HepG2 (cell line): ENCODE results near the gene COMP. TPM values are rescaled to one million over a fixed set of nuclear protein-coding genes. Genes with fewer than 3 reads are reported as not detected.

ENCODE experiments used
- ATAD3A ChIP-seq: sonication (generic); formaldehyde crosslinking; IDR thresholded peaks from 2 replicates; pipeline ENCODE4 v1.4.0; 2020; ENCODE audit warnings: missing genetic modification reagents
- DBP ChIP-seq: sonication (generic); formaldehyde crosslinking; IDR thresholded peaks from 2 replicates; pipeline ENCODE4 v1.4.0; 2020; ENCODE audit warnings: missing genetic modification reagents; ENCODE audit errors: not compliant biosample characterization
- DMTF1 ChIP-seq: sonication (generic); formaldehyde crosslinking; IDR thresholded peaks from 2 replicates; pipeline ENCODE4 v1.4.0; 2020; ENCODE audit warnings: mild to moderate bottlenecking, missing genetic modification reagents
- EEA1 ChIP-seq: sonication (generic); formaldehyde crosslinking; IDR thresholded peaks from 2 replicates; pipeline ENCODE4 v1.5.1; 2020; ENCODE audit warnings: mild to moderate bottlenecking, missing genetic modification reagents, borderline replicate concordance
- HDAC6 ChIP-seq: fragments of 200-600 bp; sonication (generic); IDR thresholded peaks from 2 replicates; pipeline ENCODE4 v1.7.0; 2017; ENCODE audit warnings: mild to moderate bottlenecking, antibody characterized with exemption, low read length, low read depth
- KLF11 ChIP-seq: IDR thresholded peaks from 2 replicates; pipeline ENCODE4 v1.6.1; 2016; ENCODE audit warnings: missing compliant biosample characterization
- KLF16 ChIP-seq, 2 experiments: sonication (generic) in 1 of 2; formaldehyde crosslinking in 1 of 2; IDR thresholded peaks; 2 replicates each; pipeline versions ENCODE4 v1.6.1 to v1.8.0; 2016 to 2023; ENCODE audit warnings: missing genetic modification reagents in 2 of 2, missing compliant biosample characterization in 1 of 2
- MED8 ChIP-seq: sonication (generic); formaldehyde crosslinking; IDR thresholded peaks from 2 replicates; pipeline ENCODE4 v1.8.1; 2023; ENCODE audit warnings: mild to moderate bottlenecking, missing genetic modification reagents; ENCODE audit not compliant: insufficient replicate concordance
- NR2F6 ChIP-seq, 2 experiments: IDR thresholded peaks; 2 replicates each; pipeline ENCODE4 v1.6.1; 2016; ENCODE audit warnings: antibody characterized with exemption in 1 of 2, mild to moderate bottlenecking in 1 of 2
- PAX8 ChIP-seq: sonication (generic); formaldehyde crosslinking; IDR thresholded peaks from 2 replicates; pipeline ENCODE4 v1.8.0; 2022; ENCODE audit warnings: mild to moderate bottlenecking, missing genetic modification reagents, borderline replicate concordance
- PHF5A ChIP-seq: IDR thresholded peaks from one replicate; pipeline ENCODE4 v1.6.1; 2018; ENCODE audit warnings: low read depth, missing genetic modification reagents; ENCODE audit not compliant: unreplicated experiment
- SP1 ChIP-seq, 2 experiments: fragments of 450-650 bp in 1 of 2; sonication (generic) in 1 of 2; formaldehyde crosslinking in 1 of 2; IDR thresholded peaks; 2 replicates each; pipeline versions ENCODE4 v1.4.0 to v1.6.1; 2016 to 2020; ENCODE audit warnings: missing genetic modification reagents in 1 of 2
- TAF1 ChIP-seq: sonication (generic); formaldehyde crosslinking; IDR thresholded peaks from 2 replicates; pipeline ENCODE4 v1.4.0; 2020; ENCODE audit warnings: missing genetic modification reagents
- ZBTB3 ChIP-seq: sonication (generic); formaldehyde crosslinking; IDR thresholded peaks from 2 replicates; pipeline ENCODE4 v1.4.0; 2020; ENCODE audit warnings: low read depth, mild to moderate bottlenecking, moderate library complexity, missing genetic modification reagents, borderline replicate concordance
- ZFX ChIP-seq: sonication (generic); formaldehyde crosslinking; IDR thresholded peaks from 2 replicates; pipeline ENCODE4 v1.4.0; 2020; ENCODE audit warnings: mild to moderate bottlenecking, low read depth, missing genetic modification reagents, moderate library complexity
- ZNF17 ChIP-seq: sonication (generic); formaldehyde crosslinking; IDR thresholded peaks from 2 replicates; pipeline ENCODE4 v1.5.0; 2020; ENCODE audit warnings: mild to moderate bottlenecking, missing genetic modification reagents
- ZNF652 ChIP-seq: IDR thresholded peaks from 2 replicates; pipeline ENCODE4 v1.6.1; 2016; ENCODE audit warnings: low read depth, borderline replicate concordance
- polyA plus RNA-seq, 8 experiments: library from polyadenylated mRNA; depleted of rRNA in 3 of 8; stranded (reverse) in 7 of 8; unstranded in 1 of 8; fragments of >200 nt; fragmentation: Illumina TruSeq in 4 of 8; extraction: Trizol in 4 of 8; gene quantifications; 2 replicates each; pipeline versions ENCODE4 v1.2.1 to v1.2.3, GENCODE V29; 2011 to 2016; ENCODE audit warnings: low read depth in 4 of 8, missing spikeins in 1 of 8, mixed read lengths in 1 of 8; ENCODE audit not compliant: insufficient read depth in 1 of 8
- total RNA-seq, 5 experiments: library from RNA; depleted of rRNA; stranded (reverse); fragments of >200 nt; fragmentation: Illumina TruSeq; extraction: Trizol; gene quantifications; 2 replicates each; pipeline ENCODE4 v1.2.3, GENCODE V29; 2016; ENCODE audit warnings: low read depth in 1 of 5
- TF ChIP-seq, protein P1 (sequence below), 2 experiments: sonication (generic) in 1 of 2; formaldehyde crosslinking in 1 of 2; IDR thresholded peaks; 2 replicates each; pipeline versions ENCODE4 v1.5.1 to v1.6.1; 2011 to 2020; ENCODE audit warnings: borderline replicate concordance in 1 of 2, low read depth in 1 of 2, low read length in 1 of 2, mild to moderate bottlenecking in 1 of 2, missing genetic modification reagents in 1 of 2, moderate library complexity in 1 of 2
- TF ChIP-seq, protein P2 (sequence below): sonication (generic); formaldehyde crosslinking; IDR thresholded peaks from 2 replicates; pipeline ENCODE4 v1.4.0; 2020; ENCODE audit warnings: missing genetic modification reagents

The COMP gene
- total and polyA plus RNA-seq, 2 of the 13 experiments (the other 11 are each of a cell fraction or from before 2014, with no cell fraction given) = 0.04 to 0.13 TPM

- TF ChIP-seq, protein P1, sequence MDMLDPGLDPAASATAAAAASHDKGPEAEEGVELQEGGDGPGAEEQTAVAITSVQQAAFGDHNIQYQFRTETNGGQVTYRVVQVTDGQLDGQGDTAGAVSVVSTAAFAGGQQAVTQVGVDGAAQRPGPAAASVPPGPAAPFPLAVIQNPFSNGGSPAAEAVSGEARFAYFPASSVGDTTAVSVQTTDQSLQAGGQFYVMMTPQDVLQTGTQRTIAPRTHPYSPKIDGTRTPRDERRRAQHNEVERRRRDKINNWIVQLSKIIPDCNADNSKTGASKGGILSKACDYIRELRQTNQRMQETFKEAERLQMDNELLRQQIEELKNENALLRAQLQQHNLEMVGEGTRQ (IDR thresholded peaks at IDR 0.05; ENCODE audit: low read depth, low read length) = no peak
- TF ChIP-seq, protein P1 (CRISPR knock-in tag; IDR thresholded peaks at IDR 0.05; ENCODE audit: borderline replicate concordance) = no peak
- TF ChIP-seq ZNF652 (CRISPR knock-in tag) = no peak
- TF ChIP-seq TAF1 (CRISPR knock-in tag) = no peak
- TF ChIP-seq MED8 (CRISPR knock-in tag) = no peak
- no peak for TF ChIP-seq ZBTB3
- TF ChIP-seq ZFX (CRISPR knock-in tag) = peak; percentile 76
- TF ChIP-seq KLF11 (CRISPR knock-in tag) = no peak
- no peak for TF ChIP-seq NR2F6 (IDR thresholded peaks at IDR 0.05)
- TF ChIP-seq NR2F6 (CRISPR knock-in tag; IDR thresholded peaks at IDR 0.05) = peak; percentile 40; the same call in 1 of the 2 replicates
- no peak for TF ChIP-seq SP1 (IDR thresholded peaks at IDR 0.05)
- 0 out of 2 replicates have a peak, but pooled peaks have one; percentile 15 for TF ChIP-seq SP1 (CRISPR knock-in tag; IDR thresholded peaks at IDR 0.05)
- TF ChIP-seq ZNF17 (CRISPR knock-in tag) = no peak
- TF ChIP-seq DMTF1 = no peak
- no peak for TF ChIP-seq HDAC6
- TF ChIP-seq EEA1 (CRISPR knock-in tag) = no peak
- TF ChIP-seq, protein P2, sequence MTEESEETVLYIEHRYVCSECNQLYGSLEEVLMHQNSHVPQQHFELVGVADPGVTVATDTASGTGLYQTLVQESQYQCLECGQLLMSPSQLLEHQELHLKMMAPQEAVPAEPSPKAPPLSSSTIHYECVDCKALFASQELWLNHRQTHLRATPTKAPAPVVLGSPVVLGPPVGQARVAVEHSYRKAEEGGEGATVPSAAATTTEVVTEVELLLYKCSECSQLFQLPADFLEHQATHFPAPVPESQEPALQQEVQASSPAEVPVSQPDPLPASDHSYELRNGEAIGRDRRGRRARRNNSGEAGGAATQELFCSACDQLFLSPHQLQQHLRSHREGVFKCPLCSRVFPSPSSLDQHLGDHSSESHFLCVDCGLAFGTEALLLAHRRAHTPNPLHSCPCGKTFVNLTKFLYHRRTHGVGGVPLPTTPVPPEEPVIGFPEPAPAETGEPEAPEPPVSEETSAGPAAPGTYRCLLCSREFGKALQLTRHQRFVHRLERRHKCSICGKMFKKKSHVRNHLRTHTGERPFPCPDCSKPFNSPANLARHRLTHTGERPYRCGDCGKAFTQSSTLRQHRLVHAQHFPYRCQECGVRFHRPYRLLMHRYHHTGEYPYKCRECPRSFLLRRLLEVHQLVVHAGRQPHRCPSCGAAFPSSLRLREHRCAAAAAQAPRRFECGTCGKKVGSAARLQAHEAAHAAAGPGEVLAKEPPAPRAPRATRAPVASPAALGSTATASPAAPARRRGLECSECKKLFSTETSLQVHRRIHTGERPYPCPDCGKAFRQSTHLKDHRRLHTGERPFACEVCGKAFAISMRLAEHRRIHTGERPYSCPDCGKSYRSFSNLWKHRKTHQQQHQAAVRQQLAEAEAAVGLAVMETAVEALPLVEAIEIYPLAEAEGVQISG (CRISPR knock-in tag) = no peak
- TF ChIP-seq DBP (CRISPR knock-in tag) = no peak
- TF ChIP-seq PHF5A (CRISPR knock-in tag) = no peak
- no peak for TF ChIP-seq KLF16 (CRISPR knock-in tag; IDR thresholded peaks at IDR 0.05)
- no peak for TF ChIP-seq ATAD3A
- no peak for TF ChIP-seq PAX8 (CRISPR knock-in tag)
These were observed 49.7 kb downstream of the COMP start (continued) for GRCh38 chr19:18741124-18742121.
